Activated CD4-positive, alpha-beta T cell treated with anti-CD3 and anti-CD28 coated beads, Interleukin-2, Interleukin-6, amounts not matched to agents 100 ng/mL and 50 ng/mL, durations not matched to agents 16 hours and 8 hours (primary cell): ENCODE data around the gene C9orf85.

Experiments
- DNase-seq: peaks from one replicate; pipeline ENCODE4 v3.0.0-alpha.2; 2020

C9orf85 gene

DNA sequence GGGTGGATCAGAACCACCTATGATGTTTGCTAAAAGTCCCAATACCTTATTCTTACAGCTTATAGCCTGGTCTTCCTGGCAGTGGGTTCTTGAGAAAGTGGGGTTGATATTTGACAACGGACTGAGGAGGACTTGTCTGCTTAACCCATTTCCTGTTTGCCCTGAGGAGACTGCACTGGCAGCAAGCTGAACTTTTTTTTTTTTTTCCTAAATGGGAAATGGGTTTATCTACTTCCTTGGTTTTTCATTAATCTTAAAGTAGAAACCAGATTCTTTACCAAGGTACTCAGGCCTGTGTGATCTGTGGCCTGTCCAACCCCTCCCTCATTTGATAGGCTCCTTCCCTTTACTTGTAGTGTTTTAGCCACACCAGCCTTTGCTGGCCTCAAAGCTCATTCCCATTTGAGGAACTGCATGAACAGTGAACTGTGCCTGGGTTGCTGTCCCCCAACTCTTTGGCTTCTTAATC lies 101.9 kb downstream of the C9orf85 start:
- no peak for DNase-seq

DNA sequence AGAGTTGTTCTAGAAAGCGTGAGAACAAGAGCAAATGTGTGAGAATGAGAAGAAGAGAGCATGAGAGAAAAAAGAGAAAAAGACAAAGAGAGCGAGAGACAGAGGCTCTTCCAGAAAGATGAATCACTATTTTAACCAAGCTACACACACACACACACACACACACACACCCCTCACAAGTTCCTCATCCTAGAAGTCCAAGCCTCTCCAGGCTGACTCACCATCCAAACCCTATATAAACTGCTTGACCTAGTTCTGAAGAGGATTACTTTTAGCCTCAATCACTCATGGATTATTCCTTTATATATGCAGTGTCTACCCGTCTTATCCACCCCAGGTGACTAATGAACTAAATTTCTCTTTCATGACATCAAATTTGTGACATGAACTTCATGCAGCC lies 111.4 kb downstream of the C9orf85 start:
- no peak for DNase-seq
